Urinary bladder (tissue), 4 donors: ENCODE data around the gene KPNA4. TPM values are rescaled to one million over a fixed set of nuclear protein-coding genes. Genes with fewer than 3 reads are reported as not detected.
A peak's percentile ranks its signal among the peaks of the same experiment; 100 is the strongest.

Source experiments
- DNase-seq: peaks from one replicate; pipeline ENCODE4 v3.0.0-alpha.2; 2015; ENCODE audit errors: extremely low spot score
- H3K27ac ChIP-seq: one replicate; pipeline ENCODE4 v1.5.1; 2013; ENCODE audit warnings: low read depth, mild to moderate bottlenecking, moderate library complexity
- H3K36me3 ChIP-seq: one replicate; pipeline ENCODE4 v1.6.1; 2013; ENCODE audit warnings: mild to moderate bottlenecking, moderate library complexity; ENCODE audit not compliant: insufficient read depth
- H3K4me1 ChIP-seq: one replicate; pipeline ENCODE4 v1.6.1; 2013; ENCODE audit warnings: mild to moderate bottlenecking, moderate library complexity; ENCODE audit not compliant: insufficient read depth
- H3K4me3 ChIP-seq: one replicate; pipeline ENCODE4 v1.5.1; 2013; ENCODE audit warnings: low read depth, low read length
- WGBS: extraction: QIAGEN DNeasy Blood & Tissue Kit; methylation state at CpG from one replicate; pipeline ENCODE4 v1.1.7; 2013; 5-methylcytosine and 5-hydroxymethylcytosine counted together
- polyA plus RNA-seq: library from polyadenylated mRNA; stranded (reverse); fragments of 200-250 nt; gene quantifications from one replicate; pipeline ENCODE4 v1.2.3, GENCODE V29; 2013
- small RNA-seq: library from RNA; depleted of rRNA; stranded (forward); fragments of <200 nt; gene quantifications from one replicate; pipeline ENCODE3, GENCODE V24; 2014
- total RNA-seq: library from RNA; depleted of rRNA; stranded (reverse); fragments of >200 nt; gene quantifications from one replicate; pipeline ENCODE4 v1.2.3, GENCODE V29; 2014
- donor health status: healthy with polysubstance abuse.
- donor health status: healthy.

KPNA4 gene
- total and polyA plus RNA-seq, 2 donors, result 18.2 to 39.7 TPM

- 1% methylated on average over 26 of the region's 26 CpGs for WGBS
- DNase-seq, result peak; percentile 23
- no peaks in the 10 kb centered on the region for H3K4me1 ChIP-seq
- peak overlapping the region; percentile 60 for H3K27ac ChIP-seq
- H3K4me3 ChIP-seq, result peak overlapping the region; percentile 62
- H3K36me3 ChIP-seq, result no peaks in the 10 kb centered on the region
These were observed 116.3 kb downstream of the KPNA4 start for GRCh38 chr3:160448845-160449635.

GRCh38 chr3:160447544-160447943, 117.8 kb downstream of the KPNA4 start:
- no peaks in the 10 kb centered on the region for H3K4me1 ChIP-seq
- H3K36me3 ChIP-seq, result no peaks in the 10 kb centered on the region
- no peak overlapping the region for H3K4me3 ChIP-seq
- WGBS, result 47% methylated on average over 3 of the region's 3 CpGs
- DNase-seq, result no peak
- no peak overlapping the region for H3K27ac ChIP-seq

DNA sequence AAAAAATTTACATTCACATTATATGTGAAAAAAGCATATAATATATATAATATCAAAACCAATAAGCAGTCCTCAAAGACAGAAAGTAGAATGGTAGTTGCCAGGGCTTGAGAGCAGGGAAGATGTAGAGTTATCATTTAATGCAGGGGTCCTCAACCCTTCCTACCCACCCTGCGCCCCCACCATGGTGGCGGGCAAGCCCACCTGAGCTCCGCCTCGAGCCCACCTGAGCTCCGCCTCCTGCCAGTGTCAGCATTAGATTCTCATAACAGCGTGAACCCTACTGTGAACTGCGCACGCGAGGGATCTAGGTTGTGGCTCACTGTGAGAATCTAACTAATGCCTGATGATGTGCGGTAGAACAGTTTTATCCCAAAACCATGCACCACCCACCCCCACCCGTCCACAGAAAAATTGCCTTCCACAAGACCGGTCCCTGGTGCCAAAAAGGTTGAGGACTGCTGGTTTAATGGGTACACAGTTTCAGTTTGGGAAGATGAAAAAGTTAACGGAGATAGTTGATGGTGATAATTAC, 118.8 kb downstream of the KPNA4 start:
- no peak overlapping the region for H3K4me3 ChIP-seq
- 95% methylated on average over 13 of the region's 13 CpGs for WGBS

GRCh38 chr3:160445854-160446253, 119.5 kb downstream of the KPNA4 start:
- WGBS, result 97% methylated on average over 1 of the region's 1 CpG
- H3K4me3 ChIP-seq, result no peak overlapping the region
- no peak overlapping the region for H3K27ac ChIP-seq
- H3K36me3 ChIP-seq, result no peaks in the 10 kb centered on the region
- no peaks in the 10 kb centered on the region for H3K4me1 ChIP-seq
- DNase-seq, result no peak

More for the DNA sequence above, 118.8 kb downstream of the KPNA4 start:
- no peaks in the 10 kb centered on the region for H3K36me3 ChIP-seq
- H3K27ac ChIP-seq, result no peak overlapping the region
- no peak for DNase-seq
- no peaks in the 10 kb centered on the region for H3K4me1 ChIP-seq

Small RNA genes lying within 50 kb of the gene (small RNA-seq; reads per million reads assigned to genes)
- not detected for gene RNU7-136P

Other genes with a start within 250 kb of the KPNA4 start
- gene IFT80, start 166.3 kb downstream of the KPNA4 start, total RNA-seq, result 83.6 TPM
- 13.1 TPM for gene IFT80, start 166.3 kb downstream of the KPNA4 start, polyA plus RNA-seq
- 205 TPM for gene SMC4, start 165.9 kb downstream of the KPNA4 start, total RNA-seq
- 14.5 TPM for gene SMC4, start 165.9 kb downstream of the KPNA4 start, polyA plus RNA-seq
- gene TRIM59, start 115.8 kb downstream of the KPNA4 start, total RNA-seq, result 40.2 TPM
- 2.4 TPM for gene TRIM59, start 115.8 kb downstream of the KPNA4 start, polyA plus RNA-seq
- gene ARL14, start 111.6 kb upstream of the KPNA4 start, total RNA-seq, result 5.2 TPM
- gene ARL14, start 111.6 kb upstream of the KPNA4 start, polyA plus RNA-seq, result 1.9 TPM
- 24.2 TPM for gene PPM1L, start 190.7 kb upstream of the KPNA4 start, total RNA-seq
- 20.2 TPM for gene PPM1L, start 190.7 kb upstream of the KPNA4 start, polyA plus RNA-seq